ENCODE data around the gene AQP12A.

The AQP12A gene

DNA sequence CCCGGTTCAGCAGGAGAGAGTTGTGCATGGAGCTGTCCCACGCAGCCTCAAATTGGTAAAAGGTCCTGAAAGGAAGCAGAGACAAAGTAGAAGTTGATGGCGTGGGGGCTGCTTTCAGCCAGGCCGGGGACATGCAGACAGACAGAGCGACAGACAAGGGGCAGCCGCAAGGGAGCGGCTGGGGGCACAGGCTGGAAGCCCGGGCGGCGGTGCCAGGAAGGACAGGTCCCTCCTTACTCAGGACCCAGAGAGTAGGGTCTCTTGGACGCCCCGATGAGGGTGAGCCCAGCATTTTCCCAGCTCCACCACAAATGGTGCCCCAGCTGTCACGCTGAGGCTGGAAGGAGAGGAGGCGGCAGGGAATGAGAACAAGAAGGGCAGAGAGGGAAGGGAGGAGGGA is 35.2 kb downstream of the AQP12A start:
- DNase-seq = no peak

DNA sequence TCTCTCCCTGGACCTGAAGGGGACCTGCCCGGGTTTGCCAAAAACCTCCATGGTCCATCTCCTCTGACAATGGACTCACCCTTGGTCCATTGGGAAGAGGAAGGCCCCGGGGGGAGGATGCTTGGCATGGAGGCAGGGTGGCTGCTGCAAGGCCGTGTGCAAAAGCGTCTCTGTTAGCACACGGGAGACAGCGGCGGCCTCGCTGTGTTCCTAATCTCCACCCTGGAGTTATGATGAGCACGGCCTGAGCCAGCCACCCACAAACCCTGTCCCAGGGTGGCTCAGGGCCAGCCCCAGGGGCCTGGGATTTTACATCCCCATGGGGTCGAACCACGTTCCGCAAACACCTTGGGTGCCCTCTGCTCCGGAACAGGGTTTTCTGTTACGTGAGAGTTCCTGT is 35.8 kb downstream of the AQP12A start:
- DNase-seq = no peak

DNA sequence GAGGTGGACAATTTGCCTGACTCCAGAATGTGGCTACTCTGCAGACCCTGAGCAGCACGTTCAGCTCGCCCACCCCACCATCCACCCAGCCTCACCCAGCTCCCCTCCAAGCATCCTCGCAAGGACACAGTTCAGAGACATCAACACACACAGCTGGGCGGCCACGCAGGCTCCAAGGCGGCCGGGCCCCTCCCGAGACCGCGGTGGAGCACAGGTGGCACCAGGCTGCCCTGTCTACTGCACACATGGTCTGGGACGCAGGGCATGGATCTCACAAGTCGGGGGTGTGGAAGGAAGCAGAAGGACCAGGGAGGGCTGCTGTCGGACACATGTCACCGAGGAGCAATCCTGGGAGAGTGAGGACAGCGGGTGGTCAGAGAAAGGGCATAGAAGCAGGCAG is 36.2 kb downstream of the AQP12A start:
- DNase-seq = no peak

DNA sequence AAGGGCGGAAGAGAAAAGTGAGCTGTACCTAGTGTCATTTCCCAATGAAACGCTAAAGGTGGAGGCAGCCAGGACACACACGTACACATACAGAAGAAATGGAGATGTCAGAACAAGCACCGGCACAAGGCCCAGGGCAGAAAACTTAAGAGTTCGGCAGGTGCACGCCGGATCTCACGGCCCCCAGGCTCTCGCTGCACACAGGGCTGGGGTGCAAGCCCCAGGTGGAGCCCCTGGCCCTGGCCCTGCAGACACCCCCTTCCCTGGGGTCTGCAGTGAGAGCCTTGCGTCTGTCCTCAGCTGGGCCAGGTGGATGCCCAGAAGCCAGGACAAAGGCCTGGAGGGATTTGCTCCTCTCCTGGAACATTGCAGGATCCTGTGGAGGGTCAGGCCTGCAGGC is 36.7 kb downstream of the AQP12A start:
- no peak for DNase-seq

DNA sequence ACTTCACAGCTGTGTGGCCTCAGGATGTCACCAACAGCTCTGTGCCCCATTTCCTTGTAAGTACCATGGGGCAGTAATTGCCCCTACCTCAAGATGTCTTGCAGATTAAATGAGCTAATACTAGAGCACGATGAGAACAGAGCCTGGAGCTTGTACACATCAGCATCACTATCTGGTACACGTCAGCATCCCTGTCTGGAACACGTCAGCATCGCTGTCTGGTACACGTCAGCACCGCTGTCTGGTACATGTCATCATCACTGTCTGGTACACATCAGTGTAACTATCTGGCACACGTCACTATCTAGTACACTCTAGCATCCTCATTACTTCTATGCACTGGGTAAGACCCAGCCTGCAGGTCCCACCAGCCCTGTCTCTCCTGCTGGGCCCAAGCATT is 37.2 kb downstream of the AQP12A start:
- DNase-seq = no peak

DNA sequence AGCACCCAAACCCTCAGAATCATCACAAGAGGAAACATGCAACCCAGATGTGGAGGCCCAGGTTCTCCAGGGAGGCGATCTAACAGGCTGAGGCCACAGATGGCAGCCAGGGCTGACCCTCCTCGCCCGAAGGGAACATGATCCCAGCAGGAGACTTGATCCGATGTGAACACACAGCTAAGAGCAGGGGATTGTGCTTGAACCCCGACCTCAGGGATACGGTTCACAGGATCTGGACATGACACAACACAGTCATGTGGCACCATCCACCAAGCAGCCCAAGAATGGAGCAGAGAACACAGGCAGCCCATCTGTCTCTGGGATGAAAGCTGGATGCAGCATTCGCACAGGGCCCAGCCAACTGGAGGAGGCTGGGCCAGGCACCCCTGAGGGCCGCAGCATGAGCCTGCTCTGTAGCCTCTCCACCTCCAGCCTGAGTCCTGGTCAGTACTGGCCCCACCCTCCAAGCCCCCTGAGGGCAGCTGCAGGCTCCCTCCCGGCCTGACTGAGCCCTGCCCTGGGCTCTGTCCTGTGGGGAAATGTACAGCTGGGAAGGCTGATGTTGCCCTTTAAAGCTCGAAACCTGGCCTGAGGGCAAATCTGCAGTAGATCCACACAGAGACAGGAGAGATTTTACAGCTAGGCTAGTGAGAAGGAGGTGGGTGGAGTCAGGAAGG is 39.0 kb downstream of the AQP12A start:
- no peak for DNase-seq

DNA sequence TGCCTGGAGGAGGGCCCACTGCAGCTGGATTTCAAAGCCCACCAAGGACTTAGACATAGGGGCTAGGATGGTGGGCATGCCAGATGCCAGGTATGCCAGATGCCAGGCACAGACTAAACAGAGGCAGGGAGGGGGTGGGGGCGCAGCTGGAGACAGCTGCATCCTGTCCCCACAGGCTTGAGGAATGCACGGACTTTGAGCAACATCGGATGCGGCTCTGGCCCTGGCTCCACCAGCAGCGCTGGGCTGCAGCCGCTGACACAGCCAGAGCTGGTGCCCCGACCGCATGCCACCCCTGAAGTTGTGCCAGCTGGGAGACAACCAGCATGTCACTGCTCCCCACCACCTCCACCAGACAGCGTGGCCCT is 39.5 kb downstream of the AQP12A start:
- DNase-seq = no peak

DNA sequence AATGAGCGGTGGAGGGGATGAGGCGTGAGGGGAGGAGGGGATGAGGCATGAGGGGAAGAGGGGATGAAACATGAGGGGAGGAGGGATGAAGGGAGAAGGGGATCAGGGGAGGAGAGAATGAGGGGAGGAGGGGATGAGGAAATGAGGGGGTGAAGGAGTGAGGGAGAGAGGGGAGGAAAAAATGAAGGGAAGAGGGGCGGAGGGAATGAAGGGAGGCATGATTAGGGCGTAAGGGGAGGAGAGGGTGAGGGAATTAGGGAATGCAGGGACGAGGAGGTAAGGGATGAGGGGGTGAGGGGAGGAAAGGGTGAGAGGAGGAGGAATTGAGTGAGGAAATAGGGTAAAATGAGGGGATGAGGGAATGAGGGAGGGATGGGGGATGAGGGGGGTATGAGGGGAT is 40.5 kb downstream of the AQP12A start:
- no peak for DNase-seq

DNA sequence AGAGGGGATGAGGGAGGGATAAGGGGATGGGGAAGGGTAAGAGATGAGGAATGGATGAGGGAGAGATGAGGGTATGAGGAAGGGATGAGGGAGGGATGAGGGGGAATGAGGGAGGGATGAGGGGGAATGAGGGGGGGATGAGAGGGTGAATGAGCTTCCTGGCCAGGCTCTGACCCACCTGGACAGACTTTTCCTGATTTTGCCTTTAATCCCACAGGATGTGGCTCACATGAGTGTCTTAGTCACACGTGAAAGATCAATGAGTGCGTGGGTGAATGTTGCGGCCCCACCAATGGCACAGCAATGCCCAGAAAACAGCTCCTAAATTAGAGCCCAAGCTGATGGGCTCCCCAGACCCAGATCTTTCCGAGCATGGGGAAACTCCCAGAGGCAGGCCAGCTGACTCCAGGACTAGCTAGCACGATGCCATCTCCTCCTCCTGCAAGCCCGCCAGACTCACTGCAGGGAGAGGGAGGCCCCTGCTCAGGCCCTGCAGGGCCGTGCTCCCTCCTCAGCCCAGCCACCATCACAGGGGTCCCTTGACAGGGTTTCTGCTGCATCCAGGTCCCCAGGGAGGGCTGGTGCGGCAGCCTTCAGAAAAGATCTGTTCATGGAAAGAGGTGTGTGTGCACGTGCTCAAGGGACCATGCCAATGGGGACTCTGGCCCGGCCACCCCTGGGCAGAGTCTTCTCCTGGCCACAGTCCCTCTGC is 41.4 kb downstream of the AQP12A start:
- DNase-seq = no peak

DNA sequence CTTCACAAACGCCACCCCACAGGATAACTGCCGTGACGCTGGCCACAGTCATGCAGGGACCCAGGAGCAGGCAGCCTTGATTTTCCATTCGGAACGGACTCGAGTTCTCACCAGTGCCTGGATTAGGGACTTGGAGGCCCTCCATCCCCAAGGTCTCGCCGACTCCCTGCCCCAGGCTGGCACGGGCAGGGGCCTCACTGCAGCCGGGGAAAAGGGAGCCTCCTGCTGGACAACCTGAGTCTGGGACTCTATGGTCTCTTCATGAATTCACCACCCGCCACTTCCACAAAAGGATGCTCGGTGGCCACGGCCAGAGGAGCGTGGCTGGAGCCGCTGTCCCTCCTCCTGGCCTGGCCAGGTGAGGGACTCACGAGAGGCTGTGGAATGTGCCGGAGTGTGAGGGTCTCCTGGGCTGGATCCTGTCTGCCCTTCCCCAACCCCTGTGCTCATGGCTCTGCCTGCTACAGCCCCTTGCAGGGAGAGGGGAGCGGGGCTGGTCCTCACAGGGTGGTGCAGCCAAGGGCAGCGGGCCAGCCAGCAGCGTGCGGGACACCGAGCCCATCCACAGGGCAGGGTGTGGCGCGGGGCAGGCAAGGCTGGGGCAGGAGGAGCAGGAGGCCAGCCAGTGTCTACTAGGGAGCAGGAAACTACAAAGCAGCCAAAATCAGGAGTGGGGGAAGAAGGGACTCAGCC is 42.3 kb downstream of the AQP12A start:
- peak; percentile 4 for DNase-seq

DNA sequence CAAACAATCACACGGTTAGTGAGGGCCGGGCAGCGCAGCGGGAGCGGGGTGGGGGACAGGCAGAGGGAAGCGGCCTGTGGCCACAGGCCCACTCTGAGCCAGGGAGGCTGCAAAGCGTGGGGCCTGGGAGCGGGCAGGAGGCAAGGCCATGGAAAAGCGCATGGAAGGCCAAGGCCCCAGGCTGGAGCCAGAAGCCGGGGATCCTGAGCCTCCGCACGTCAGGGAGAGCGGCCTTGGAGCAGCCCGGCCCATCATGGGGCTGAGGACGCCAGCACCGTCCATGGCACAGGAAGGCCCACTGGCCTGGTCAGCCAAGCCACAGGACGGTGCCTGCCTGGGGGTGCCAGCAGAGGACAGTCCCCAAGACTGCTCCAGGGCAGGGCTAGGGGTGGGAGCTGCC is 43.1 kb downstream of the AQP12A start:
- no peak for DNase-seq

DNA sequence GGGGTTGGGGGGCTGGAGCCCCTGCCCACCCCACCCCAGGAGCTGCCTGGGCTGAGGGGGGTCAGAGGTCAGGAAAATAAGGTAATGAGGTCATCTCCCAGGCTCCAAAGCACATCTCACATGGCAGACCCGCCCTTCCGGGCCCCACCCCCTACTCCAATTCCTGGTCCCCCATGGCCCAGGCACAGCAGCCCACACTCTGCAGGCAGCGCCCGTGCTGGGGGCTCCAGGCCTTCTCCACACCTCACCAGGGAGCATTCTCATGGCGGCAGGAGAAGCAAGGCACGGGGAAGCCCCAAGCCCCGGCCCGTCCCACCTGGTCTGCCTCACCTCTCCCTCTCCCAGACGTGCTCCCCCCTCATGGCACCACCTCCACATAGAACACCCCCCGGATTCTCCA is 43.8 kb downstream of the AQP12A start:
- no peak for DNase-seq

DNA sequence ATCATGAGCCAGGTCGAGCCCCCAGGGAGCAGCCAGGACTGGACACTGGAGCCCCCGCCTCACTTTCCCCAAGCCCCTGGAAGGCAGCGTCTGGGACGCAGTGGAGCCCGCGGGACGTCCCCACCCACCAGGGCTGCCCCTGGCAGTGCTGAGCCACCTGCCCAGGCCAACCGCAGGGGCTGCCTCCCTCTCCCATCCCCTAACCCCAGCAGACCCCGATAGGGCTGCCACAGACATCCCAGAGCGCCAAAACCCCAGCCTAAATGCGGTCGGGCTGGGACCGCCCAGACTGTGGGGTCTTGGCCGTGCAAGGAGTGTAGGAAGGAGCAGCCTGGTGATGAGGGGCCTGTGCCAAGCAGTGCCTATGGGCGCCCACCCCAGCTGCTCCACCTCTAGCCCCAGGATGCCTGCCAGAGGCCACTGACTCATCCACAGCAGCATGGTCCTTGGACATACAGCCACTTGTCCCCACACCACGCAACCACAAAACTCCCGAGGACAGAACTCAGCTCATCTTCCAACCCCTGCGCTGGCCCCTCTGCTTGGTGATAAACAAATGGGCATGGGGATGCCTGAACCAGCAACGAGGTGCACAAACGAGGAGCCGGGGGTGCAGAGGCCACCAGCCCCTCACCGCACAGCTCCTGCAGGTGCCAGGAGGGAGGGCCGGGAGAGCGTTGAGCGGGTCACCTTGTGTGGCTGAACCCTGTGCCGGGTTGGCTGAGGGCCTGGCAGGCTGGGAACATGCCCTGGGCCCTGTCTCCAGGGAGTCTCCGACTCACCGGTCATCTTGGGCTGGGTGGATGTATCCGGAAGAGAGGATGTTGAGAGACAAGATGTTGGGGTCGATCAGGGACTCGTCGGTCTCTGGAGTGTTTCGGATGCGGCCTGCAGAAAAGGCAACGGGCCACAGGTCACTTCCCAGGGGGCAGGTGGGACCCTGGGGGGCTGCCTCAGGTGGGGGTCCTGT is 44.9 kb downstream of the AQP12A start:
- DNase-seq = no peak

DNA sequence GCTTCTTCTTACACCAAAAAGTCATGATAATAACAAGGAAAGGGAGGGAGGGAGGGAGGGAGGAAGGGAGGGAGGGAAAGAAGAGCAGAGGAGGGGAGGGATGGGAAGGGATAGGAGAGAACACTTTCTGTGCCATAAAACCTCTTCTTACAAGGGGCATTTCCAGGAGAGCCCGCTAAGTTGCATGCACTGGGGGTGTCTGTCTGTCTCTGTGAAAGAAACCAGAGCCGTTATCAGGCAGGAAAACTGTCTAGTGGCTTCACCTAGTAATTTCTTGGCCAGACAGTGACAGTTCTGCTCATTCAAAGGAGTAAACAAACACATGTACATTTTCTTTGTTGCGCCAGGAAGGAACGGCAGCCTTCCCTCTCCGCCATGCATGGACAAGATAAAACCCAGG is 45.8 kb downstream of the AQP12A start:
- no peak for DNase-seq

DNA sequence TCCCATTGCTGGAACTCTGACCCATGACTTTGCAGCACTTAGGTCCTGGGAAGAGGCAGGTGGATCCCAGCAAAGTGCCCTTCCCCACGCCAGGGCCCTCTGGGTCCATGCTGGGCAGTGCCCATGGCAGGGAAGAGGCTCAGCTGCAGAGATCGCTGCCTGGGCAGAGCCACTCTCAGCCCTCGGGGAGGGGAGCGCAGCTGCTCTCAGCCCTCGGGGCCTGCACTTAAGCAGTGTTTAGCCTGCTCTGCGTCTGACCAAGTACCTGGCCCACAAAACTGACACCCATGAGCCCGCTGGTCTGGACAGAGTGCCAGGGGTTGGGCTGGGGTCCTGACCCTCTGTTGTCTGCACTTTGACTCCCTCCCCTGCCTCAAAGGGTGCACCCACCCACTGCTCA is 46.3 kb downstream of the AQP12A start:
- no peak for DNase-seq

DNA sequence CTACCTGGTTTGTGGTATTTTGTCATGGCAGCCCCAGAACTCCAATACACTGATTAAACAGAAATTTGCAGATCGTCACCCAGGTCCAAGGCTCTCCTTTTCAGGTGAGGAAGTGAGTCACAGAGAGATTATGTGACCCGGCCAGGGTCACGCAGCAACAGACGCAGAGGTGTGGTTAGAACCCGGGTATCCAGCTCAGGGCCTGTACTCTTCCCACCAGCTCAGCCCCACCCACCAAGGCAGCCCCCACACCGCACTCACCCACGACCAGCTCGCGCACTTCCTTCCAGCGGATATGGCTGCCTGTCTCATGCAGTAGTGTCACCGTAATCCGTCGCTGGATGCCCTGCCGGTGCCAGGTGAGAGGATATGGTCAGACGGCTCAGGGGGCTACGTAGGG is 48.1 kb downstream of the AQP12A start:
- peak; percentile 32 for DNase-seq

DNA sequence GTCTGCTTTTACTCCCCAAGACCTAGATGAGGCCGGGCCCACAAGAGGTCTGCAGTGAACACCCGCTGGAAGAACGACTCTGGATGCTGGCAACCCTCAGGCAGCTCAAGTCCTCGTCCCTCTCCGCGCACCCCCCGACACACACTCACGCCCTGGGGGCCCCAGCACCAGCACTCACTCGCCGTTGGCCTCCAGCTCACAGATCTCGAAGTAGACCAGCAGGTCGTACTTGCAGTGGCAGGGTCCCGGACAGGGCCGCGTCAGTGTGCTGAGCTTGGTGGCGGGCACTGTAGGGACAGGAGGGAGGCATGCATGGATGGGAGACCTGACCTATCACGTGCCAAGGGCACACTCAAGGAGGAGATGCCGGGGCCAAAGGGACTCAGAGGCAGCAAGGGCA is 49.4 kb downstream of the AQP12A start:
- no peak for DNase-seq

DNA sequence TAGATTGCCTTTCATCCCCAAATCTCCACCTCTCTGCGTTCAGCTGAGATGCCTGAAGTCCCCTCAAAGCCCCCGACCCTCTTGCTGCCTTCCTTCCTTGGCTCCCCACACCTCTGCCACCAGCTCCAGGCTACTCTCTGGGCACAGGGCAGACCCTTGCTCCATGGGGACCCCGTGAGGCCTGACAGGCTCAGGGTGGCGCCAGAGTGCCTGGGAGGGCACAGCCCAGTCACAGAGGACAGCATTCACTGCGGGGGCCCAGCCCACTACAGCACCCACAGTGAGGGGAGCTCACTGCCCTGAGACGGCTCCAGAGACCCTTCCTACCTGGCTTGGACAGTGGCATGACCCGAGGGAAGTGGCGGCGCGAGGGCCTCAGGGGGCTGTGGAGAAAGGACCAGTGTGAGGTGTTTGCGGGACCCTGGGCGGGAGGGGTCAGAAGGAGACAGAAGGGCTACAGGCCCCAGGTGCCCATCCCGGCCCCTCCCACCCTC is 51.0 kb downstream of the AQP12A start:
- DNase-seq = no peak

DNA sequence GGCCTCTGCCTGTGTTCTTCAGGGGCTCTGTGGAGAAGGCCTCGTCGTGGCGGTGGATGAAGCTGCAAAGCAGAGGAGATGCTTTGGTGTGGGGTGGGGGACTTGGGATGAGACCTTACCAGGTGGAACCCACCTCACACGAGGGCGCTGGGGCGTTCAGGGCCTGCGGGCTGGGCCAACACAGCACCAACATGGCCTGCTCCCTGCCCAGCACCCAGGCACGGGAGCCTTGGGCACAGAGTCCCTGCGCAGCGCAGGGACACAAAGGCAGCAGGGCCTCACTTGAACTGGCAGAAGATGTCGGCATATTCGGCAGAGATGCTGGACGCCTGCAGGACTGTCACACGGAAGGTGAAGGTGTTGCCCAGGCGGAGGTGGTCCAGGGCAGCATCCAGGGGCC is 53.8 kb downstream of the AQP12A start:
- DNase-seq = no peak

DNA sequence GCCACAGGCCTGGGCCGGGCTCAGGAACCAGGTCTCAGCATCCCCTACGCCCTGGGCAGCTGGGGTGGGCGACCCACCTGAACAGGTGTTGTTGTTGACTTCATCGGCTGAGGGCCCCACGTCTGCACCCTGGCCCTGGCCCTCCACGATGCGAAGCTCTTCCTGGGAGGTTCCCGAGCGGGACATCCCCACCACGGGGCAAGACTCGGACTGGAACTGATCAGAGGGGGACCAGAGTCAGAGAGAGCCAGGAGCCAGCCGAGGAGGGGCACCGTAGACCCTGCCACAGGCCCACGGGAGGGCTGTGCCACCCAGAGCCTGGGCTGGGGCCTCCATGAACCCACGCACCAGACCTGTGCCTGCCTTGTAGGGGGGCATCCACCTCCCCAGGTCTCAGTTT is 54.3 kb downstream of the AQP12A start:
- no peak for DNase-seq

DNA sequence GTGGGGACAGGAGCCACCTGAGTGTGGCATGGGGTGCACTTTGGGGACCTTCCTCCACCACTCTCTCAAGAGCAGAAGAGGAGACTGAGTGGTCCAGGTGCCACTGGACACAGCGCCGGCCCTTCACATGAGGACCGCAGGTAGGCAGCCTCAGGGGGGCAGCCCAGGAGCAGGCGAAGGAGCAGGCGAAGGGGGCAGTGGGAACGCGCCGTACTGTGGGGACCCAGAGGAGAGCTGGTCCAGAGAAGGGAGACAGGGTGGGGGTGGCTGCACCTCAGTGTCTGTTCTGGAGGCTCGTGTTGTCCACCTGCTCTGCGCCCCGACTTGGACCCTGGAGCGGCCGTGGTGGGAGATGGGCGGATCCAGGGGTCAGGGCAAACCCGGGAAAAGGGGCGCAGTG is 55.0 kb downstream of the AQP12A start:
- no peak for DNase-seq

DNA sequence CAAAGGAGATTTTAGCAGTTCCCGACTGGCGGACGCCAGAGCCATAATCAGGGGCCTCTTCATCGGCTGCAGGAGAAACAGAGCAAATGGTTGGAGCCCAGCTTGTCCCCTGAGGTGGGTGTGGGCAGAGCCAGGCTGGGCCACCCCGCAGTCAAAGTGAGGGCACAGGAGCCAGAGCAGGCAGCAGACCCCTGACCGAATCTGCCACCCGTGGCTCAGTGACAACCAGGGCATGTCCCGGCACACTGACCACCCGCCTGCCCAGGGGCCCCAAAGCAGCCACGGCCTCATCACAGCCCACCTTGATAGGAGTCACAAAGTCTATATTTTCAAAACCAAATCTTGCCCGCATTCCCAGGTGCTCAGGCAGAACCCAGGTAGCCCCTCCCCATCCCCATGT is 55.6 kb downstream of the AQP12A start:
- DNase-seq = no peak

All from CD4-positive, alpha-beta T cell treated with Interleukin-21 for 1 hour (primary cell).